HS-5 (cell line): ENCODE results near the gene TMPRSS9.
"Not testable (repeated sequence)": the region's sequence is repeated elsewhere in the genome, so short reads cannot be mapped to it uniquely, and the experiment has no call there.

ENCODE experiments used
- DNase-seq: peaks from one replicate; pipeline ENCODE4 v3.0.0-alpha.2; 2012; ENCODE audit warnings: low read depth

TMPRSS9 gene

GRCh38 chr19:2461751-2462634, 101.9 kb downstream of the TMPRSS9 start:
- DNase-seq: no peak

- peak; percentile 76 for DNase-seq
These were observed 102.8 kb downstream of the TMPRSS9 start for GRCh38 chr19:2462635-2463421.

- DNase-seq: not testable (repeated sequence)
These were observed 103.6 kb downstream of the TMPRSS9 start for GRCh38 chr19:2463694-2464093.

GRCh38 chr19:2464389-2464788, 104.3 kb downstream of the TMPRSS9 start:
- DNase-seq: no peak

GRCh38 chr19:2468596-2468995, 108.5 kb downstream of the TMPRSS9 start:
- no peak for DNase-seq

GRCh38 chr19:2469102-2469914, 109.2 kb downstream of the TMPRSS9 start:
- peak; percentile 80 for DNase-seq

GRCh38 chr19:2469915-2470200, 109.8 kb downstream of the TMPRSS9 start:
- not testable (repeated sequence) for DNase-seq

GRCh38 chr19:2474232-2475017, 114.4 kb downstream of the TMPRSS9 start:
- DNase-seq: no peak

- DNase-seq: no peak
These were observed 115.1 kb downstream of the TMPRSS9 start for GRCh38 chr19:2475018-2475701.
